Stomach (tissue), 4 donors: ENCODE results near the gene ZNF391.

Experiments
- EP300 ChIP-seq: sonication (generic); formaldehyde crosslinking; IDR thresholded peaks from one replicate; pipeline ENCODE4 v1.6.1; 2017; ENCODE audit warnings: antibody characterized with exemption
- POLR2A ChIP-seq, 4 donors: fragments of 450-650 bp; IDR thresholded peaks; one replicate each; pipeline ENCODE4 v1.6.1; 2016; ENCODE audit warnings: antibody characterized with exemption in 4 of 4, control low read depth in 2 of 4, mild to moderate bottlenecking in 1 of 4, moderate library complexity in 1 of 4
- POLR2AphosphoS5 ChIP-seq, 3 donors: sonication (generic); formaldehyde crosslinking; IDR thresholded peaks; one replicate each; pipeline ENCODE4 v1.6.1; 2016; ENCODE audit warnings: antibody characterized with exemption in 3 of 3
- TF ChIP-seq, protein P1 (sequence below), 7 experiments: fragments of 450-650 bp in 4 of 7; fragments of 200-600 bp in 3 of 7; sonication (generic) in 3 of 7; IDR thresholded peaks; one replicate each; pipeline ENCODE4 v1.5.1; 2016 to 2019; ENCODE audit warnings: antibody characterized with exemption in 7 of 7, control low read depth in 2 of 7, mild to moderate bottlenecking in 1 of 7

DNA sequence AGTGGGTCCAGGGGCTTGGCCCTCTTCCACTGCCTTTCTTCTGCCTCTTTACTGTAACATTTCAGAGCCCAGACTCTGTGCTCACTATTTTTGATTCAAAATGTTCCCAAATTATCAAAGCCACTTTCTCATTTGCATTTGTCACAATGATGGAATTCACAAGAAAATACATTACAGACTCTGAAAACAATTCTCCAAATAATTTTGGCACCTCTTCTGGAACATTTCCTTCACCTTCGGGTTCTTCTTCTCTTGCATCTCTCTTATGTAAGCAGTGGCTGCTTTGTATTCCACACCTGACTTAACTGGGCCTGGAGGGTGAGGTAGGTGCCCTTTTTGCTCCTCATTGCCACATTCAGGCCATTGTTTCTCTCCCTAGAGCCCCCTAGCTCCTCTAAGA is 54.4 kb downstream of the ZNF391 start:
- TF ChIP-seq, protein P1, sequence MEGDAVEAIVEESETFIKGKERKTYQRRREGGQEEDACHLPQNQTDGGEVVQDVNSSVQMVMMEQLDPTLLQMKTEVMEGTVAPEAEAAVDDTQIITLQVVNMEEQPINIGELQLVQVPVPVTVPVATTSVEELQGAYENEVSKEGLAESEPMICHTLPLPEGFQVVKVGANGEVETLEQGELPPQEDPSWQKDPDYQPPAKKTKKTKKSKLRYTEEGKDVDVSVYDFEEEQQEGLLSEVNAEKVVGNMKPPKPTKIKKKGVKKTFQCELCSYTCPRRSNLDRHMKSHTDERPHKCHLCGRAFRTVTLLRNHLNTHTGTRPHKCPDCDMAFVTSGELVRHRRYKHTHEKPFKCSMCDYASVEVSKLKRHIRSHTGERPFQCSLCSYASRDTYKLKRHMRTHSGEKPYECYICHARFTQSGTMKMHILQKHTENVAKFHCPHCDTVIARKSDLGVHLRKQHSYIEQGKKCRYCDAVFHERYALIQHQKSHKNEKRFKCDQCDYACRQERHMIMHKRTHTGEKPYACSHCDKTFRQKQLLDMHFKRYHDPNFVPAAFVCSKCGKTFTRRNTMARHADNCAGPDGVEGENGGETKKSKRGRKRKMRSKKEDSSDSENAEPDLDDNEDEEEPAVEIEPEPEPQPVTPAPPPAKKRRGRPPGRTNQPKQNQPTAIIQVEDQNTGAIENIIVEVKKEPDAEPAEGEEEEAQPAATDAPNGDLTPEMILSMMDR (IDR thresholded peaks at IDR 0.05) = no peak
- TF ChIP-seq POLR2A (IDR thresholded peaks at IDR 0.05) (no peak), EP300 (no peak), POLR2AphosphoS5 (IDR thresholded peaks at IDR 0.05) (no peak)
